H7 (cell line): Measurements from ENCODE around the gene UPK1A. TPM values are rescaled to one million over a fixed set of nuclear protein-coding genes. Genes with fewer than 3 reads are reported as not detected.

Experiments
- DNase-seq: peaks from one replicate; pipeline ENCODE4 v3.0.0; 2012
- H3K27me3 ChIP-seq: 2 replicates; pipeline ENCODE4 v1.6.0; 2011; ENCODE audit warnings: mild to moderate bottlenecking, low read length; ENCODE audit not compliant: control insufficient read depth, insufficient read depth
- H3K36me3 ChIP-seq: replicated peaks from 2 replicates; pipeline ENCODE4 v1.5.1; 2011; ENCODE audit warnings: low read length; ENCODE audit not compliant: control insufficient read depth, insufficient read depth
- H3K4me3 ChIP-seq: 2 replicates; pipeline ENCODE4 v1.5.1; 2011; ENCODE audit warnings: low read depth, mild to moderate bottlenecking, control low read depth, low read length, moderate library complexity; ENCODE audit not compliant: insufficient read depth
- total RNA-seq: library from RNA; depleted of rRNA; stranded (reverse); fragments of >200 nt; shearing (Covaris generic); gene quantifications from 2 replicates; pipeline ENCODE4 v1.2.3, GENCODE V29; 2014; rRNA removed

Gene UPK1A
- total RNA-seq = 0.14 and 0.74 TPM in 2 replicates

GRCh38 chr19:35666251-35666913 is at the start of gene UPK1A:
UPK1A (plus strand) TSS chr19:35666517; CDS start chr19:35666813, 296 bp downstream.
- peaks cover 3% of the 10 kb centered on the region for H3K36me3 ChIP-seq
- DNase-seq = peak; percentile 46
- peaks cover 2% of the 10 kb centered on the region; the same call in 1 of the 2 replicates for H3K27me3 ChIP-seq
- no peak within 1 kb of the TSS for H3K4me3 ChIP-seq

GRCh38 chr19:35618857-35619256 is 47.5 kb upstream of the UPK1A start:
- H3K36me3 ChIP-seq = peaks cover 9% of the 10 kb centered on the region
- peak; percentile 65 for DNase-seq
- H3K27me3 ChIP-seq = no peaks in the 10 kb centered on the region
- no peak overlapping the region for H3K4me3 ChIP-seq

GRCh38 chr19:35619290-35619923 is 46.9 kb upstream of the UPK1A start:
- no peaks in the 10 kb centered on the region for H3K27me3 ChIP-seq
- peaks cover 9% of the 10 kb centered on the region for H3K36me3 ChIP-seq
- no peak overlapping the region for H3K4me3 ChIP-seq
- DNase-seq = no peak

- Histone ChIP-seq H3K27me3 (no peaks in the 10 kb centered on the region), H3K36me3 (peaks cover 9% of the 10 kb centered on the region), H3K4me3 (no peak overlapping the region)
- no peak for DNase-seq
Measured at GRCh38 chr19:35620001-35620400, 46.3 kb upstream of the UPK1A start.

GRCh38 chr19:35621708-35622107 is 44.6 kb upstream of the UPK1A start:
- no peak overlapping the region for H3K4me3 ChIP-seq
- H3K27me3 ChIP-seq = no peaks in the 10 kb centered on the region
- H3K36me3 ChIP-seq = peaks cover 7% of the 10 kb centered on the region
- DNase-seq = no peak

GRCh38 chr19:35622750-35623149 is 43.6 kb upstream of the UPK1A start:
- Histone ChIP-seq H3K27me3 (no peaks in the 10 kb centered on the region), H3K36me3 (peaks cover 6% of the 10 kb centered on the region), H3K4me3 (no peak overlapping the region)
- DNase-seq = no peak

GRCh38 chr19:35623327-35624010 is 42.8 kb upstream of the UPK1A start:
- Histone ChIP-seq H3K27me3 (no peaks in the 10 kb centered on the region), H3K4me3 (no peak overlapping the region), H3K36me3 (peaks cover 6% of the 10 kb centered on the region)
- no peak for DNase-seq

GRCh38 chr19:35628264-35628564 is 38.1 kb upstream of the UPK1A start:
- peaks cover 21% of the 10 kb centered on the region for H3K36me3 ChIP-seq
- DNase-seq = no peak
- H3K27me3 ChIP-seq = no peaks in the 10 kb centered on the region
- H3K4me3 ChIP-seq = peak overlapping the region; percentile 88

GRCh38 chr19:35628565-35629331 is 37.6 kb upstream of the UPK1A start, which contains the start of gene RBM42:
RBM42 (plus strand) TSS chr19:35629036; CDS start chr19:35629154, 118 bp downstream.
- peak within 1 kb of the TSS; percentile 88 for H3K4me3 ChIP-seq
- peak; percentile 99 for DNase-seq
- peaks cover 21% of the 10 kb centered on the region for H3K36me3 ChIP-seq

GRCh38 chr19:35629332-35629633 is 37.0 kb upstream of the UPK1A start:
- Histone ChIP-seq H3K36me3 (peaks cover 23% of the 10 kb centered on the region), H3K4me3 (peak overlapping the region; percentile 88), H3K27me3 (no peaks in the 10 kb centered on the region)
- no peak for DNase-seq

More at GRCh38 chr19:35628565-35629331, 37.6 kb upstream of the UPK1A start, which contains the start of gene RBM42:
- no peaks in the 10 kb centered on the region for H3K27me3 ChIP-seq

- Histone ChIP-seq H3K4me3 (no peak overlapping the region), H3K27me3 (no peaks in the 10 kb centered on the region), H3K36me3 (peaks cover 36% of the 10 kb centered on the region)
- peak; percentile 41 for DNase-seq
Measured at GRCh38 chr19:35633727-35634440, 32.4 kb upstream of the UPK1A start.

GRCh38 chr19:35636651-35637050 is 29.7 kb upstream of the UPK1A start:
- no peak for DNase-seq
- no peaks in the 10 kb centered on the region for H3K27me3 ChIP-seq
- peaks cover 23% of the 10 kb centered on the region for H3K36me3 ChIP-seq
- no peak overlapping the region for H3K4me3 ChIP-seq

- Histone ChIP-seq H3K4me3 (no peak overlapping the region), H3K36me3 (peaks cover 22% of the 10 kb centered on the region), H3K27me3 (peaks cover under 1% of the 10 kb centered on the region; the same call in 1 of the 2 replicates)
- DNase-seq = no peak
Measured at GRCh38 chr19:35637165-35637564, 29.2 kb upstream of the UPK1A start.

- peaks cover 8% of the 10 kb centered on the region for H3K27me3 ChIP-seq
Measured at GRCh38 chr19:35639321-35639639, 27.0 kb upstream of the UPK1A start.

More at GRCh38 chr19:35639321-35639639, 27.0 kb upstream of the UPK1A start:
- DNase-seq = no peak
- Histone ChIP-seq H3K36me3 (peaks cover 13% of the 10 kb centered on the region), H3K4me3 (no peak overlapping the region)
